ENCODE results near the gene TOR1A. TPM values are rescaled to one million over a fixed set of nuclear protein-coding genes. Genes with fewer than 3 reads are reported as not detected.

The TOR1A gene
- total RNA-seq, 1 experiment from 2014 or later: 24.4 TPM

- no peaks in the 10 kb centered on the region for H3K9me3 ChIP-seq (ENCODE audit: control insufficient read depth in 1 of 2, insufficient read depth in 1 of 2, low read depth in 1 of 2, low read length in 2 of 2)
- H2AFZ ChIP-seq (ENCODE audit: low read depth, low read length, poor library complexity, severe bottlenecking): no peak overlapping the region
- intact Hi-C loops (cut with micrococcal nuclease): no loop called here
- no peaks in the 10 kb centered on the region for H3K27me3 ChIP-seq (ENCODE audit: insufficient read depth, low read length)
- no peak overlapping the region for H3K4me3 ChIP-seq (replicated peaks in 1 of 2; ENCODE audit: low read depth in 1 of 2, low read length in 2 of 2)
- ChIA-PET POLR2A (interaction anchor here (1.5 kb wide), 1 partner anchor 11 kb away, joined by 5 read pairs; no protein-coding TSS in a partner anchor), RAD21 (ENCODE audit: low non-redundant PET in 1 of 2, low total read pairs in 2 of 2, uncharacterized antibody in 2 of 2, unreplicated experiment in 2 of 2) (no interaction called here), CTCF (no interaction called here)
- no TSS peak for BruUV-seq (replicated peaks)
- H3K27ac ChIP-seq (ENCODE audit: low read depth, low read length): no peak overlapping the region
- no peaks in the 10 kb centered on the region for H3K36me3 ChIP-seq (ENCODE audit: control insufficient read depth in 1 of 2, insufficient read depth in 2 of 2, low read length in 2 of 2)
- H3K9me2 ChIP-seq (ENCODE audit: insufficient read depth): no peaks in the 10 kb centered on the region
- no peak for DNase-seq (ENCODE audit: low read depth, low spot score)
- TF ChIP-seq EGR1 (IDR thresholded peaks at IDR 0.05; ENCODE audit: low read depth): no peak
- TF ChIP-seq ZFX (IDR thresholded peaks at IDR 0.05): no peak
- TF ChIP-seq POLR2AphosphoS5 (IDR thresholded peaks at IDR 0.05; ENCODE audit: low read depth, low read length): no peak
- TF ChIP-seq TCF7L2 (IDR thresholded peaks at IDR 0.05; ENCODE audit: borderline replicate concordance, extremely low read depth, insufficient read depth, insufficient read length): no peak
- TF ChIP-seq ATF3 (IDR thresholded peaks at IDR 0.05): no peak
- TF ChIP-seq FOSL1 (IDR thresholded peaks at IDR 0.05; ENCODE audit: low read depth): no peak
- no peak for TF ChIP-seq YY1 (IDR thresholded peaks at IDR 0.05; ENCODE audit: extremely low read depth, insufficient replicate concordance, low read depth, low read length)
- TF ChIP-seq CBX3 (IDR thresholded peaks at IDR 0.05; ENCODE audit: low read depth): no peak
- no peak for TF ChIP-seq SIN3A (IDR thresholded peaks at IDR 0.05; ENCODE audit: low read depth)
- TF ChIP-seq RAD21 (IDR thresholded peaks at IDR 0.05; ENCODE audit: low read depth): no peak
- TF ChIP-seq REST (IDR thresholded peaks at IDR 0.05; ENCODE audit: low read depth): no peak
- TF ChIP-seq ZNF274 (IDR thresholded peaks at IDR 0.05; ENCODE audit: low read depth, low read length): no peak
- peaks cover 26 to 32% of the 10 kb centered on the region in 2 experiments for H3K4me1 ChIP-seq (ENCODE audit: control insufficient read depth in 1 of 2, insufficient read depth in 2 of 2, low read length in 2 of 2)
- no peak overlapping the region for H3K9ac ChIP-seq (ENCODE audit: low read length)
- no peak for ATAC-seq
- H4K20me1 ChIP-seq (ENCODE audit: insufficient read depth): no peaks in the 10 kb centered on the region
- no peaks in the 10 kb centered on the region for H3K79me2 ChIP-seq (ENCODE audit: insufficient read depth, low read length)
- H3K4me2 ChIP-seq (ENCODE audit: low read length): no peak overlapping the region
Observed at GRCh38 chr9:129765764-129766317, 58.1 kb downstream of the TOR1A start.
